Fibroblast of peridontal ligament (primary cell): ENCODE results near the gene STK39.

Experiments used
- DNase-seq: peaks from one replicate; pipeline ENCODE4 v3.0.0-alpha.2; 2010; ENCODE audit errors: extremely low read depth

Gene STK39

DNA sequence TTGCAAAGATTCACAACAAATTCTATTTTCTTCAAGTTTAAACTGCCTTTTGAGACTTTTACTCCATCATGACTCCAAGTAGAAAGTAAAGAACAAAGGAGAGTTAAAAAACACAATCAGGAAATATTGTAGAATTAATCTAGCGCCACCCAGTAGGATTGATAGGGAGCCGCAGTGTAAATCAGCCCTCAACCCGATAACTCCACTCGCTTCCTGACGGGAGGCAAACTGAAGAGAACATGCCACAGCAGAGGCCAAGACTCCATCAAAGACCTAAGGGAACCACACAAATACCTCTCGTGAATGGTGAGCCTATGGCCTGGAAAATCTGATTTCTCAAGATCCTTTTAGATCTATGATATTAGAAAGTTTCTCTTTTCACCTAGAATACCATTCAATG, 319.0 kb downstream of the STK39 start:
- no peak for DNase-seq

DNA sequence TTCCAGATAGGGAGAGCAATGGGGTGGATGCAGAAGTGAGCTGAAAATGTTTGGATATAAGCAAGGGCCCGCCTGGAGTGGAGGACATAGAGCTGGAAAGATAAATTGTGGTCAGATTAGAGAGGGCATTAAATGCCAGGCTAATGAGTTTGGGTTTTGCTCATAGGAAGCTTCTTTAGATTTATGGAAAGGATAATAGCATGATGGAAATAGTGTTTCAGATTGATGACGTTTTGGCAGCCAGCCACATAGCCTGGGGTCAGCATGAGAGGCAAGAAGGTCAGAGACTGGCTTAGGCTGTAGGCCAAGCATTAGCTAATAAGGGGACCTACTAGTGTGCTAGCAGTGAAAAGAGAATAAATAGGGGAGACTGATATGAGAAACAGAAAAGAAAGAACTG, 321.6 kb downstream of the STK39 start:
- no peak for DNase-seq

DNA sequence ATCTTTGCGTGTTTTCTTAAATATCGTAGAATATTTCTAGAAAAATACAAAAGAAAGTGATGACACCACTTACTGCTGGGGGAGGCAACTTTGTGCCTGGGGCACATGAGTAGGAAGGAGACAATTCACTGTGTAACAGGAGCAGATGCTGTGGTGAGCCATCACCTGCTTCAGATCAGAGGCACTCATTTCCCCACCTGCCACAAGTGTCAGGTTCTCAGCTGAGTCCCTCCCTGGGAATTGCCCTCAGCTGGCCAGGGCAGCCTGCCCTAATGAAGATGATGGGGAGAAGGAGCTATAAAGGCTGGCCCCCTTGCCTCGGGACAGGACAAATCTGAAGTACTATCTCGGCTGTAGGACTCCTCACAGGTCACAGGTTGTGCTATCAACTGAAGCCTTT, 322.8 kb downstream of the STK39 start:
- no peak for DNase-seq

DNA sequence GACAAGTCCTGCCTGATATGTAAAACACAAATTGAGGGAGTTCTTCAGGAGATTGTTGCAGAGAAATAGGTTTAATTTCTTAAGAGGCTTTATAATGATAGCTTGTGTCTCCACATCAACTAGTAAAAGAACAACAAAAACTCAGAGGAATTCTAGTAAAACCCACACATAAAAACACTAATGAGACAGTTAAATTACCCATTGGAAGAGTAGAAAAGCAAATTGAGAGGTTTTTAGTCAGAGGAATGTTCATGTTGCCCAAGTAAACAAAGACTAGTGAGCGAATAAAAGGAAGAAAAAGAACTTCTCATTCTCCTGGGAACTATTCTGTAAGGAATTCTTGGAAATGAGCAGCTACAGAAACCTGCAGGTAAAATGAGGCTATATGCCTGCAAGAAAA, 330.6 kb downstream of the STK39 start:
- no peak for DNase-seq

DNA sequence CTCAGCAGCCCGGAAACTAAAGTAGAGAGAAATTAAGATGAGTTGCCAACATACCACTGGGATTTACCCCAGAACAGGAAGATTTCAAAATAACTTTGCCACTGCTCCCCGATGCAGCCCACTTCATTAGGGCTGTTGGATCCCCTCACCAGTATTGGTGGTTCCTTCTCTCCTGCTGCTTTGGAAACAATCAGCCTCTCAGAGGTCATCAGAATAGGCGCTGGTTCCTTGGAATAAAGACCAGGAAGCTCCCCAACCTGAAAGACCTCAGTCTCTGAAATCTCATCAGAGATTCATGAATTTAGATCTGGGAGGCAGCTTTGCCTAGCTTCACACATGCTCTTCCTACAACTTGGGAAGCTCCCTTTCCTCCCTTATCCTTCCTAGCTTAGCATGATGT, 332.4 kb downstream of the STK39 start:
- DNase-seq: no peak

DNA sequence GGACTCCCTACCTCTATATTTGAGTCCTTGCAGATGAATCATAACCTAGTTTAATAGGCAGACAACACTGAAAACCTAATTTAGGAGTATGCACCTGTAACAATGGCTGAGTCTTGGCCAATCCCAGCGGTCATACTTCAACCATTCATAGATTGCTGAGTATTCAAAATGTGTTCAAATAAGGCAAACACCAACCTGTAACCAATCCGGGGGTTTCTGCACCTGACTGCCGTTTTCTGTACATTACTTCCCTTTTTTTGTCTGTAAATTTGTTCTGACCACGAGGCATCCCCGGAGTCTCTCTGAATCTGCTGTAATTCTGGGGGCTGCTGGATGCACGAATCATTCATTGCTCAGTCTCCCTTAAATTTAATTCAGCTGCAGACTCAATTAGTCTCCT, 338.6 kb downstream of the STK39 start:
- no peak for DNase-seq

DNA sequence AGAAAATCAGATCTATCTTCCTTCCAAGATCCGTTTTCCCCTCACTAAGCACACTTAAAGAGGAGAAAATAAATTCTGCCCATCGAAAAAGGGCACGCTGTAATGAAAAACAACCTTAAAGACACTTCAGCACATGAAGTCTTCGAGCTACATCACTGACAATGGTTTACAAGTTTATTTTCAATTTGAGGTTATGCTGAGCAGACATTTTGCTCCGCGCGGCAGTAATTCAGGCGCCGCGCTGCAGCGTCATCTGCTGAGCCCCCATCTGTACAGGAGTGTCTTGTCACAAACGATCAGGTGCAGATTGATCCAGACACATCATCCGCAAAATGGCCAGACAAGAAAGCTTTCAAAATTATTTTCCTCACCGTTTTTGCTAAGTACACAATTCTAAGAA, 341.7 kb downstream of the STK39 start:
- DNase-seq: no peak
